ENCODE data around the gene SNX18.

- no peak for TF ChIP-seq CEBPB (IDR thresholded peaks at IDR 0.05)
- no peak for TF ChIP-seq TAF1 (IDR thresholded peaks at IDR 0.05; ENCODE audit: low read depth)
- TF ChIP-seq MAX (IDR thresholded peaks at IDR 0.05) = no peak
- no peak for TF ChIP-seq RAD21 (IDR thresholded peaks at IDR 0.05; ENCODE audit: low read depth)
- no peak for TF ChIP-seq EP300 (IDR thresholded peaks at IDR 0.05; ENCODE audit: borderline replicate concordance)
- TF ChIP-seq CREB1 (IDR thresholded peaks at IDR 0.05; ENCODE audit: low read depth) = no peak
- no peak for TF ChIP-seq TCF12 (IDR thresholded peaks at IDR 0.05; ENCODE audit: low read depth)
- no peak for TF ChIP-seq EGR1 (IDR thresholded peaks at IDR 0.05)
- TF ChIP-seq REST (IDR thresholded peaks at IDR 0.05; ENCODE audit: low read depth) = no peak
- no peak for TF ChIP-seq FOXM1 (IDR thresholded peaks at IDR 0.05; ENCODE audit: borderline replicate concordance, low read depth)
- no peak for TF ChIP-seq NFIC (IDR thresholded peaks at IDR 0.05)
Measured at GRCh38 chr5:54551926-54552325, 34.4 kb downstream of the SNX18 start.

All from Ishikawa (cell line).